NCI-H2029 (cell line): Measurements from ENCODE around the gene PTPN1.
"Not testable (repeated sequence)": the region's sequence is repeated elsewhere in the genome, so short reads cannot be mapped to it uniquely, and the experiment has no call there.

Experiments
- DNase-seq: peaks from one replicate; lab custom pipeline; 2025; lab: John Stamatoyannopoulos, UW

Gene PTPN1

DNA sequence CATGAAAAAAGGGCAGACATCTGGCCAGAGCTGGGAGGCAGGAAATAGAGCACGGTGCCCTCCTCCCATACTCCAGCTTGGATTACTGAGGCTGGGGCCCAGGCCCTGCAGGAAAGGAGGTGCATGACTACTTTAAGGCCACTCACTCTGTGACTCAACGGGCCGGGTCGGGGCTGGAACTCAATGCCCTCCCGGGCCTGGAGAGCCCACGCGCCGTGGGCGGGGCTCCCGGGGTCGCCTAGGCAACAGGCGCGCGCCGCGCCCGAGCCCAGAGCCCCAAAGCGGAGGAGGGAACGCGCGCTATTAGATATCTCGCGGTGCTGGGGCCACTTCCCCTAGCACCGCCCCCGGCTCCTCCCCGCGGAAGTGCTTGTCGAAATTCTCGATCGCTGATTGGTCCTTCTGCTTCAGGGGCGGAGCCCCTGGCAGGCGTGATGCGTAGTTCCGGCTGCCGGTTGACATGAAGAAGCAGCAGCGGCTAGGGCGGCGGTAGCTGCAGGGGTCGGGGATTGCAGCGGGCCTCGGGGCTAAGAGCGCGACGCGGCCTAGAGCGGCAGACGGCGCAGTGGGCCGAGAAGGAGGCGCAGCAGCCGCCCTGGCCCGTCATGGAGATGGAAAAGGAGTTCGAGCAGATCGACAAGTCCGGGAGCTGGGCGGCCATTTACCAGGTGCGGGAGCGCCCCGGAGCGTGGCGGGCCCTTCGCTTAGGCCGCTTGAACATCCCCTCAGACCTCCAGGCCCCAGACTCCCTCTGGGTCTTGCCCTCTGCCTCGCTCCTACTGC, at the start of gene PTPN1:
TSS of gene PTPN1 (plus strand) at position 461 of the 783 bp plus-strand sequence. CDS start at position 606, 145 bp downstream.
- DNase-seq: peak; percentile 98

DNA sequence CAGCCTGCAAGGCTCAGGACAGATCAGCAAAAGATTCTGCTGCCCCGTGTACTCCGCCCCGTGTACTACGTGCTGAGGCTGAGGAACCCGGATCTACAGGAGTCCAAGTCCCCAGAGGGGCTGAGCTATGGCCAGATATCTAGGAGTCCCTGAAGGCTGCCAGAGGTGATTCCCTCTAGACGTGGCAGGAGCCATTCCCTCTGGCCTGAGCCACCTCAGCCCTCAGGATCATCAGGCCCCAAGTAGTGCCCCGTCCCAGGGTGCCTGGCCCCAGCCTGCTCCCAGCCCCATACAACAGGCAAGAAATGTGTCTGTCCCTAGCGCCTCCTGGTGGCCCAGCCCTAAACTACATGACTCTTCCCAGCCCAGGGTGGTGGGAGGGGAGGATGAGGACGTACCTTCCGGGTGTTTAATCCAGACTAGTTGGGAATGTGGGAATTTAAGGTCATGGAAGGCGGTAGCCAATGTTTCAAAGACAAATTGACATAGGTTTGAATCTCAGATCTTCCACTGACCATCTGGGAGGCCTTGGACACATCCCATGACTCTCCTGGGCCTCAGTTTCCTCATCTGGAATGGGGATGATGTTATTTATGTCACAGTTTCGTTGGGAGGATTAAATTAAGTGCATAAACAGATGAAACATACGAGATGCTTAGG, 49.4 kb upstream of the PTPN1 start:
- DNase-seq: no peak

DNA sequence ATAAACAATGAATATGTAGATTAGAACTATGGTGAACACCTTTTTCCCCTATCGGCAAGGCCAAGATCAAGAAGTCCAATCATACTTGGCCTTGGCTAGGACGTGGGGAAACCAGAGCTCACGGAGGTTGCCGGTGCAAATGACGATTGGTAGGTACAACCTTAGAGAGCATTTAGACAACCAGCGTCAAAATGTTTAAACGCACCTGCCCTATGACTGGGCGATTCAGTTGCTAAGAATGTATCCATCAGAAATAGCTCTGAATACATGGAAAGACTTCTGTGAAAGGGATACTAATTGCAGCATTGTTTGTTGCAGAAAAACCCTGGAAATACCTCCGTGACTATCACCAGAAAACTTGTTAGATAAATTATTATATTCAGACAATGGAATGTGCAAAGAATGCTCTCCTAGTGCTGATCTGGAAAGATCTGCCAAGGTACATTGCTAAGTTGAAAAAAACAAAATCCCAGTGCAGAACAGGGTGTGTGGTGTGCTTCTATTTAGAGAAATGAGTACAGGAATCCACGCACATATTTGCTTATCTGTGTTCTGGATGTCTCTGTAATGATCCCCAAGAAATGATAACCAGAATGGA, 48.0 kb upstream of the PTPN1 start:
- no peak for DNase-seq

DNA sequence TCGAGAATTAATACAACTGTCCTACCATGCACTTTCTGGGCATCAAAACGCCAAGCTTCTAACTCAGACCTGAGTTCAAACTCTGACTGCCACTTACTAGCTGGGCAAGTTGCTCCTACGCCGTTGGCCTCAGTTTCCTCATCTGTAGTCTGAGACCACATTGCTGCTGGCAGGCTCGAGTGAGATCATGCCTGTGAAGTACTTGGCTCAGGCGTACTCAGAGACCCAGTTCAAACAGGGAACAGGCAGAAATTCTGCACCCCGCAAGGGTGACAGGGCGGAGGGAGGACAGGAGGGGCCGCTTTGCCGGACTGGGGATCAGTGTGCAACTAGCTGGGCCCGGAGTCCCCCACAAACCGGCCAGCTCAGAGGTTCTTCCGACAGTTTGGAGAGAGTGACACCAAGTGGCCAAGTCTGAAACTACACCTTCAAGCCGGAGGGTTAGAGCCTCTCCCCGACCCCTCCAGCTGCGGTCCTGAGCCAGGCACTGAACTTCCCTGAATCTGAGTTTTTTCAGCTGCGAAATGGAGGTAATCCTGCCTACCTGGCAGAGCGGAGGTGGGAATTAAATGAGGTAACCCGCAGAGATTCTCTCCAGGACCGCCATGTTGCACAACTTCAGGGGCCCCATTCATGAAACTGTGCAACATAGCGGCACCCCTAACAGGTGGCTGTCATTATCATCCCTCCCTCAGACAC, 46.0 kb upstream of the PTPN1 start:
- DNase-seq: no peak

DNA sequence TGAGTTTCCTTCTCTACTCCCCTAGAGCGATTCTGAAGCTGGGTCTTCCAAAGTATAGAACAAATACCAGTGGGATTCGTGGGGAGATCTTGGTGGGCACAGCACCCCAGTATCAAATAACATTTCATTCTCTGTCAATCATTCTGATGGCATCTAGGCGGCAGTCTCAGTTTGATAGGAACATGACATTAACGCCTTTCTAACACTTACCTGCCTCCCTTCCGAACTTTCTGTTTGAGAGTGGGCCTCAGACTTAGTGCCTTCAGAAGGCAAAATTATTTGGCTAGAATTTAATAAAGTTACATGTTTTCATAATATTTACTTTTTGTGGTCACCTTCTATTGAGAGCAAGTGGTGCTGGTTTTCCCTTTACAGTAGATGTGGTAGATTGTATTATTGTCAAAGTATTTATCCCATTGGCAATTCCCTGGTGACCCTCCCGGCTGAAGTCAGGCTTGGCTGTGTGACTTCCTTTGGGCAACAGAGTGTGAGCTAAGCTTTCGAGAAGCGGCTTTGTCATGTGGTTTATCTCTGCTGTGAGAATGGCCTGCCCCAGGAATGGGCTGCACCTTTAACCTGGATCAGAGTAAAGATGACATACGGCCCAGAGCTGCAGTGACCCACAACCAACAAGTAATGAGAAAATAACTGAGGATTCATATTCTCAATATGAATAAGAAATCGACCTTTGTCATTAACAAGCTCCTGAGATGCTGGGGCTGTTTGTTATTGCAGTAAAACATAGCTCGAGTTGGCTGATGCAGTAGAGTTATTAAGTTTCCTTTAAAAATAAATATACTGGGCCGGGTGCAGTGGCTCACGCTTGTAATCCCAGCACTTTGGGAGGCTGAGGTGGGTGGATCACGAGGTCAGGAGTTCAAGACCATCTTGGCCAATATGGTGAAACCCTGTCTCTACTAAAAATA, 45.2 kb upstream of the PTPN1 start:
- no peak for DNase-seq

DNA sequence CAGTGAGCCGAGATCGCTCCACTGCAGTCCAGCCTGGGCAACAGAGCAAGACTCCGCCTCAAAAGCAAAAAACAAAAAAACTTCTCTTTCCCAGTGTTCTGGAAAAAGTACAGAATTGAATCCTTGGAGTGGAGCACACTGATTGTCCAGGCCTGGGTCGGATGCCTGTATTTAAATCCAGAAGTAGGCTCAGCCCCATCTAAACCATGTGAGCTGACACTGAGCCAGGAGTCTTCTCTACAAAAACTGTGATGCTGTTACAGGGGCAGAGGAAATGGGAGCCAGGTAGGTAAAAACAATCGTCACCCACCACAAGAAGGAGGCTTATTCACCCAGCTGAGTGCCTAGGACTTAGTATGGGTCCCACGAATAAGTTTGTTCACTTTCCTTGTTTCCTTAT, 43.0 kb upstream of the PTPN1 start:
- no peak for DNase-seq

DNA sequence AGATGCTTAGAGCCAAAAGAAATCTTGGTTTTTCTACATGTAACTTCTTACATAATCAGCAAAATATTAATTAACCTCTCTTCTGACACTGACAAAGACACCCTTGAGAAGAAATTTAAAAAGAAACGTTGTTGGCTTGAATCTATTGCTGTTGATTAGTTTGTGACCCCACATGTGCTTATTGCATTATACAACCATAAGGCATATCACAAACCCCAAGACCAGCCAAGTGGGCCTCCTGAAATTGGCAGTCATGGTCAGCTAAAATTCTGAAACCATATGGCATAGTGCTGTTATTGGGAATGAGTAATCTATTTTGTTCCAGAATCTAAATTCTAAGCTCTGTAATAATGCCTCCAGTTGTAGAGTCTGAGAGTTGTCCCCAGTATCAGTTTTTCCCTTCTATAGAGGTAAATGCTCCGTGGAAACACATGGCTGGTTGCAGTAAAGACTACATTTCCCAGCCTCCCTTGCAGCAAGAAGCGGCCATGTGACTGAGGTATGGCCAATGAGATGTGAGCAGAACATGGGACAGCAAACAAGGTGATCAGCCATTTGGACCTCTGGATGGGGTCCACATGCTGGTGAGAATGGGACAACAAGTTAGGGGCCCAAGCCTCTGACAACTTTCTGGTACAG, 42.3 kb upstream of the PTPN1 start:
- no peak for DNase-seq

DNA sequence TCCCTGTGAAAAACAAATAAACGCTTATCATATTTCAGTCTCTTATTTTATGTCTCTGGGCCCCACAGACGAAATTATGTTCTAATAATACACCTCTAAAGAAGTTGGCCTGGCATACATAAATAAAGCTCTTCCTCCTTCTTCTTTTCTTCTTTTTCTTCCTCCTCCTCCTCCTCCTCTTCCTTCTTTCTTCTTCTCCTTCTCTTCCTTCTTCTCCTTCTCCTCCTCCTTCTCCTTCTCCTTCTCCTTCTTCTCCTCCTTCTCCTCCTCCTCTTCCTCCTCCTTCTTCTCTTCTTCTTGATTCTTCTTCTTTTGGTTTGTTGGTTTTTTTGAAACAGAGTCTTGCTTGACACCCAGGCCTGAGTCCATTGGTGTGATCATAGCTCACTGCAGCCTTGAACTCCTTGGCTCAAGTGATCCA, 41.8 kb upstream of the PTPN1 start:
- DNase-seq: no peak

DNA sequence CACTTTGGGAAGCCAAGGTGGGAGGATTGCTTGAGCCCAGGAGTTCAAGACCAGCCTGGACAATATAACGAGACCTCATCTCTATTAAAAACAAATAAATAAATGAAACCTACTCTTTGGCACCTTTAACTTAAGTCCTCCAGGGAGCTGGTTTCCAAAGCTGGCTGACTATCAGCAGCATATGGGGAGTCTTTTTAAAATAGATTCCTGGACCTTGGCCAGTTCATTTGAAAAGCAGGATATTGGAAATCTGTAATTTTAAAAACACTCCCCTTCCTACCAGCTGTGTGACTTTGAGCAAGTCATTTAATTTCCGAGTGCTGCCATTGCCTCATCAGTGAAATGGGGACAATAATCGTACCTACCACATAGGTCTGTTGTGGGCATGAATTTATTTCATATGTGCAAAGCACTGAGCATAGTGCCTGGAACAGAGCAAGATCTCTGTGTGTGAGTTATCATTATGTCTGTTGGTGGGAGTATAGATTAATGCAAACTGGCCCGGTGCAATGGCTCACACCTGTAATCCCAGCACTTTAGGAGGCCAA, 40.9 kb upstream of the PTPN1 start:
- DNase-seq: no peak

DNA sequence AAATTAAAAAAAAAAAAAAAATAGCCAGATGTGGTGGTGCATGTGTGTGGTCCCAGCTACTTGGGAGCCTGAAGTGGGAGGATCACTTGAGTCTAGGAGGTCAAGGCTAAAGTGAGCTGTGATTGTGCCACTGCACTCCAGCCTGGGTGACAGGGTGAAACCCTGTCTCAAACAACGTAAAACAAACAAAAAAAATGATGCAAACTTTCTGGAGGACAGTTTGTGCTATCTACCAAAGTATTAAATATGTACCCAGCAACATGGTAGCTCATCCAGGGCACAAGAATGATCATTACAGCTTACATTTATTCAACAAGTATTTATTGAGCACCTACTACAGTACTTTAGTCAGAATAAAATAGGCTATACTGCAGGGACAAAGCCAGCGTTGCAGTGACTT, 40.4 kb upstream of the PTPN1 start:
- no peak for DNase-seq

DNA sequence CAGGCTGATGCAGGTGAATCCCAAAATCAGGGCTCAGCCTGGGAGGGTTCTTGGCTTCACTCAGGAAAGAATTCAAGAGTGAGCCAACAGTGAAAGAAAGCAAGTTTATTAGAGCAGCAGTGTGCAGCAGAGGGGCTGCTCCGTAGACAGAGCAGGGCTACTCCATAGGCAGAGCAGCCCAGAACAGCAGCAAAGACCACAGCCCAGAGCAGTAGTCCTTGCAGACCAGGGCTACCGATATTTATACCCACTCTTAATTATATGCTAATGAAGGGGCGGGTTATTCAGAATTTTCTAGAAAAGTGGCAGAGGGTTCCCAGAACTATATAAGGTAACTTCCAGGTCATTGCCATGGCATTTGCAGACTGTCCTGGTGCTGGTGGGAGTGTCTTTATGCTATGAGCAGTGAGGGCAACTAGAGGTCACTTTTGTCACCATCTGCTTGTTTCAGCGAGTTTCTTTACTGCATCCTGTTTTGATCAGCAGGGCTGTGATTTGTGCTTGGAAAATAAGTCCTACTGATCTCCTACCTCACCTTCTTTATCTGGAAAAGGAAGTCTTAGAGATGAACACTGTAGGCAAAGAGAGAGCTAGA, 39.8 kb upstream of the PTPN1 start:
- no peak for DNase-seq

DNA sequence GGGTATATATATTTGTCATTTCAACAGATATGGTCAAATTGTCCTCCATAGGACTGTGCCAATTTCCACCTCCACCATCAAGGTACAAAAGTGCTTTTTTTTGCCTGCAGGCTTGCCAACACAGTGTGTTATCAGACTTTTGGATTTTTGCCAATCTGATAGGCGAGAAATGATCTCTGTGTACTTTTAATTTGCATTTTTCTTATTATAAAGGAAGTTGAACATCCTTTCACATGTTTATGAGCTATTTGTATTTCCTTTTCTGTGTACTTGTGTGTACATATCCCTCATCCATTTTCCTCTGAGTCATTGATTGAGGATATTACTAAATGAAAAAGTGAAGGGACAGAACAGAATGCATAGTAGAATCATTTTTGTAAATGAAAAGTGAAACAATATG, 39.0 kb upstream of the PTPN1 start:
- peak; percentile 71 for DNase-seq

DNA sequence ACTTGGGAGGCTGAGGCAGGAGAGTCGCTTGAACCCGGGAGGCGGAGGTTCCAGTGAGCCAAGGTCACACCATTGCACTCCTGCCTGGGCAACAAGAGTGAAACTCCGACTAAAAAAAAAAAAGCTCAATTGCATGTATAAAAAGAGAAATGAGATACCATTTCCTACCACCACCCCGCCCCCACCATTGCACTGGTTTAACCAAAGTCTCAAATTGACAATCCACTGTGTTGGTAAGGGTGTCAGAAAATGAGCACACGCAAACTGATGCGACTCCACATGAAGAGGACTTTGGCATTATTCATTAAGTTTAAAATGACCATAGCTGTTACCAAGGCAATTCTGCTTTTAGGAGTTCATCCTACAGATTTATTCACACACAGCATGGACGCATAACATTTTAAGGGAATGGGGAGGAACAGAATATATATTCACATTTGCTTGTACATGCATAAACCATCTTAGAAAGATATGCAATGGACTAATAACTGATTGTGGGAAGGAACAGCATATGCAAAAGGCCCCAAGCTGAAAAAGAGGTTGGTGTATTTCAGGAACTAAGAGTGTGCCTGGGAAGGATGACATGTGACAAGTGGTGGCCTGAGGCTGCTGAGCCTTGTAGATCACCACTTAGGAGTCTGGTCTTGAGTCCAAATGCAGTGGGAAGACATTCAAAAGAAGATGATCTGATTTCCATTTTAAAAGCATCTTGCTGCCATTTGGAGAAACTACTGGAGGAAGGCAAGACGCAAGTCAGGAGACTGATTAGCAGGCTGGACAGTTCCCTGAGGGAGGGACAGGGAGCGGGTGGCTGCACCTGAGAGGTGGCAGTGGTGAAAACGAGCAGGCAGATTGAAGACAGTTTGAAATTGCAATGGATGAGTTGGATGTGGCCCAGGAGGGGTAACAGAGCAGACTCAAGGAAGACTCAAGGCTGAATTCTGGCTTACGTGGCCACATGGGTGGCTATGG, 37.2 kb upstream of the PTPN1 start:
- no peak for DNase-seq

DNA sequence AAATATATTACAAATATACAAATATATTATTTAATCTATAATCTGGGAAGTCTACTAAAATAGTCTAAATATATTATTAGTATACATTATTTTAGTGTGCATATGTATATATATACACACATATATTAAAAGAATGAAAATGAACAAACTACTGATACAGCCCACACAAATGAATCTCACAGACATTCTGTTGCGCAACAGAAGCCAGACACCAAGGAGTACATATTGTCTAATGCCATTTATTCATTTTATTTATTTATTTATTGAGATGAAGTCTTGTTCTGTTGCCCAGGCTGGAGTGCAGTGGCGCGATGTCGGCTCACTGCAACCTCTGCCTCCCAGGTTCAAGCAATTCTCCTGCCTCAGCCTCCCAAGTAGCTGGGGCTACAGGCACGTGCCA, 35.8 kb upstream of the PTPN1 start:
- DNase-seq: not testable (repeated sequence)

DNA sequence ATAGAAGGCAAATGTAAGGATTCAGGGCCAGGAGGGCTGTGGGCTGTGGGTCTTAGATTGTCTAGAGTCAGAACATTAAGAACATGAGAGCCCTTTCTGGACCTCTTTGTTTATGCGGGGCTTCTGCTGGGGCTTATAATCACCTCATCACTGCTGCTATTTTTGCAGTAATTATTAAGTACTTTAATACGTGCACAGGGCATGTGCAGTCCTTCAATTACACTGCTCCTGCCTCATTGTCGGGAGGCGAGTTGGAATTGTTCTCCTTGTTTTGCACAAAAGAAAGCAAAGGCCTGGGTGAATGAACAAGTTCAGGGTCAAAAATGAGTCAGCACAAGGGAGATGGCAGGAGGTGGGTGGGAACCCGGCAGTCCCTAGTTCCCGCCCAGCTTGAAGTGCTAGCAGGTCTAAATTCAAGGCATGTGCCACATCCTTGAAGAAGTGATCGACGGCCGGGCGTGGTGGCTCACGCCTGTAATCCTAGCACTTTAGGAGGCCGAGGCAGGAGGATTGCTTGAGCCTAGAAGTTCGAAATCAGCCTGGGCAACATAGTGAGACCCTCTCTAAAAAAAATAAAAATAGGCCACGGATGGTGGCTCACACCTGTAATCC, 34.4 kb upstream of the PTPN1 start:
- no peak for DNase-seq

DNA sequence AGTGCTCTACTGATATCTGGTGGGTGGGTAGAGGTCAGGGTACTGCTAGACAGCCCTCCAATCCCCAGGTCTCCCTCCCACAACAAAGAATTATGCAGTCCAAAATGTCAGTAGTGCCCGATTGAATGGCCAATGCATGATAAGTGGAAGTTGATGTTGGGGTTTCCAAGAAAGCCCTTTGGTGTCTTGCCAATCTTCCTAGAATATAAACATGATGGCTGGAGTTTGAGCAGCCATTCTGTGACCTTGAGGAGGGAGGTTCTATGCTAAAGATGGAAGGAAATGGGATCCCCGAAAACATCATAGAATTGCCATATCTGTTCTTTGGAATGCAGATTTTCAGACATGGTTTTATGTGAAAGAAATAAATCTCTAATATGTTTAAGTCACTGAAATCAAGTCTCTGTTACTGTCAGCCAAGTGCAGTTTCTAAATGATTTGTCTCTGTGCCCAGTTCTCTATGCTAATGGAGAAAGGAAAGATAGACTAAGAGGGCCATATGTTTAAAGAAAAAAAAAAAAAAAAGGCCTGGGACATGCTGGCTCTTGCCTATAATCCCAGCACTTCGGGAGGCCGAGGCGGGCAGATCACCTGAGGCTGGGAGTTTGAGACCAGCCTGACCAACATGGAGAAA, 32.8 kb upstream of the PTPN1 start:
- no peak for DNase-seq

DNA sequence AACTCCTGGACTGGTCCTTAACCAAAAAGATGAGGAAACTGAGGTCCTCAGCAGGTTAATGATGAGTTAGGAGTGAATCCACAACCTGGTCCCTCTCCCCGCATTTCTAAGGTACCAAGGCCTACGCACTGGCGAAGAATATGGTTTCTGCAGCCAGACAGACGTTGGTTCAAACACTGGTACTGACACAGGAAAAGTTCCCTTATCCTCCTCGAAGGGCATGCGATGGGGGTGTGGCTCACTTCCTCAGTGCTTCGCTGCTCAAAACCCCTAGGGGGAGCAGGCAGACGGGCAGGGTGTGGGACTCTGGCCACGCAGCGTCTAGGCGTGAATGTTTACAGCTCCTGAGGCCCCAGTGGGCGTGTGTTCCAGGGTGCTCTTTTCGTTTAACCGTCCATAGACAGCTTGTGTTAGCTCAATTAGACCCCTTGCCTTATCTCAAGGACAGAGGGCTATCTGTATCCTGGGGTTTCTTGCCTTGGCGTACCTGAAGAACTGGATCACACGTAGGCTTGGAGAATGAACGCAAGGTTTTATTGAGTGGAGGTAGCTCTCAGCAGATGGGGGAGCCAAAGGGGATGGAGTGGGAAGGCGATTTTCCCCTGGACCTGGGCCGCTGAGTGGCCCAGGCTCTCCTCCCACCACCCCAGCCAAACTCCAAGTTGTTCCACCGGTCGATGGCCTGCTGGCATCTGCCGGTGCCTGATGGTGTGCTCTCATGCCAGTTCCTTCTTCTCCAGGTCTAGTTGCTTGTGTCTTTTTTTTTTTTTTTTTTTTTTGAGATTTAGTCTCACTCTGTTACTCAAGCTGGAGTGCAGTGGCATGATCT, 31.8 kb upstream of the PTPN1 start:
- DNase-seq: no peak
